Common myeloid progenitor, CD34-positive (primary cell): Measurements from ENCODE around the gene ZCWPW1.

ENCODE experiments used
- CTCF ChIA-PET: fragments of 350-600 bp; sonication (Branson Sonifier 250); formaldehyde crosslinking; loops from one replicate; lab custom pipeline; 2021; ENCODE audit warnings: antibody characterized with exemption; lab: Charles Lee
- POLR2A ChIA-PET: fragments of 350-600 bp; sonication (Branson Sonifier 250); formaldehyde crosslinking; loops from one replicate; lab custom pipeline; 2021; ENCODE audit warnings: antibody characterized with exemption; lab: Charles Lee
- DNase-seq, 3 donors: peaks; one replicate each; pipeline versions ENCODE4 v3.0.0 to v3.0.0-alpha.2; 2013
- H3K27ac ChIP-seq, 2 experiments: 1 replicate in 1 of 2; 2 replicates in 1 of 2; pipeline ENCODE4 v1.7.0; 2013; ENCODE audit warnings: inconsistent platforms in 2 of 2, low read length in 2 of 2, mild to moderate bottlenecking in 2 of 2, low read depth in 1 of 2, moderate library complexity in 1 of 2; ENCODE audit not compliant: severe bottlenecking in 2 of 2, insufficient read depth in 1 of 2, poor library complexity in 1 of 2
- H3K27me3 ChIP-seq, 5 experiments: replicated peaks in 2 of 5; 1 replicate in 3 of 5; 2 replicates in 2 of 5; pipeline versions ENCODE4 v1.6.1 to v1.7.0; 2013; ENCODE audit warnings: low read length in 4 of 5, mild to moderate bottlenecking in 2 of 5, moderate library complexity in 2 of 5, inconsistent platforms in 1 of 5; ENCODE audit not compliant: insufficient read depth in 5 of 5, control insufficient read depth in 4 of 5
- H3K36me3 ChIP-seq, 4 experiments: 1 replicate in 2 of 4; 2 replicates in 2 of 4; pipeline versions ENCODE4 v1.6.1 to v1.7.0; 2013; ENCODE audit warnings: low read length in 3 of 4, control low read depth in 1 of 4, mild to moderate bottlenecking in 1 of 4; ENCODE audit not compliant: control insufficient read depth in 4 of 4, insufficient read depth in 4 of 4
- H3K4me1 ChIP-seq, 4 experiments: 1 replicate in 3 of 4; 2 replicates in 1 of 4; pipeline versions ENCODE4 v1.6.1 to v1.7.1; 2013; ENCODE audit warnings: low read length in 3 of 4, mild to moderate bottlenecking in 3 of 4, control low read depth in 1 of 4, inconsistent platforms in 1 of 4, moderate library complexity in 1 of 4; ENCODE audit not compliant: control insufficient read depth in 4 of 4, insufficient read depth in 4 of 4; ENCODE audit errors: control extremely low read depth in 1 of 4
- H3K4me3 ChIP-seq, 7 experiments: 1 replicate in 4 of 7; 2 replicates in 3 of 7; pipeline versions ENCODE4 v1.5.1 to v1.7.0; 2013; ENCODE audit warnings: mild to moderate bottlenecking in 7 of 7, low read length in 6 of 7, moderate library complexity in 6 of 7, inconsistent platforms in 2 of 7, low read depth in 2 of 7, control low read depth in 1 of 7; ENCODE audit not compliant: insufficient read depth in 4 of 7, control insufficient read depth in 1 of 7; ENCODE audit errors: extremely low read depth in 1 of 7
- H3K9me3 ChIP-seq, 5 experiments: 1 replicate in 4 of 5; 2 replicates in 1 of 5; pipeline versions ENCODE4 v1.6.1 to v1.7.1; 2013; ENCODE audit warnings: low read length in 4 of 5, mild to moderate bottlenecking in 2 of 5, inconsistent platforms in 1 of 5, low read depth in 1 of 5, moderate library complexity in 1 of 5; ENCODE audit not compliant: control insufficient read depth in 4 of 5, insufficient read depth in 2 of 5; ENCODE audit errors: control extremely low read depth in 1 of 5
- WGBS: methylation state at CpG from one replicate; pipeline ENCODE4 v1.1.5; 2013; ENCODE audit not compliant: insufficient coverage; 5-methylcytosine and 5-hydroxymethylcytosine counted together

The ZCWPW1 gene

GRCh38 chr7:100438172-100438571, 9.7 kb upstream of the ZCWPW1 start:
- peaks cover 3 to 21% (median 17%) of the 10 kb centered on the region in 4 experiments for H3K36me3 ChIP-seq
- CTCF ChIA-PET: interaction anchor here (1.1 to 20.5 kb wide), 4 partner anchors 9 to 127 kb away, joined by 3 to 160 read pairs (median 6); no protein-coding TSS in a partner anchor
- no peak overlapping the region for H3K4me3 ChIP-seq
- no peak overlapping the region for H3K27ac ChIP-seq
- DNase-seq: no peak
- WGBS: 22% methylated on average over 1 of the region's 2 CpGs
- no peaks in the 10 kb centered on the region for H3K27me3 ChIP-seq
- POLR2A ChIA-PET: no interaction called here
- no peaks in the 10 kb centered on the region for H3K9me3 ChIP-seq
- H3K4me1 ChIP-seq: peaks cover 6 to 30% (median 20%) of the 10 kb centered on the region in 4 experiments

DNA sequence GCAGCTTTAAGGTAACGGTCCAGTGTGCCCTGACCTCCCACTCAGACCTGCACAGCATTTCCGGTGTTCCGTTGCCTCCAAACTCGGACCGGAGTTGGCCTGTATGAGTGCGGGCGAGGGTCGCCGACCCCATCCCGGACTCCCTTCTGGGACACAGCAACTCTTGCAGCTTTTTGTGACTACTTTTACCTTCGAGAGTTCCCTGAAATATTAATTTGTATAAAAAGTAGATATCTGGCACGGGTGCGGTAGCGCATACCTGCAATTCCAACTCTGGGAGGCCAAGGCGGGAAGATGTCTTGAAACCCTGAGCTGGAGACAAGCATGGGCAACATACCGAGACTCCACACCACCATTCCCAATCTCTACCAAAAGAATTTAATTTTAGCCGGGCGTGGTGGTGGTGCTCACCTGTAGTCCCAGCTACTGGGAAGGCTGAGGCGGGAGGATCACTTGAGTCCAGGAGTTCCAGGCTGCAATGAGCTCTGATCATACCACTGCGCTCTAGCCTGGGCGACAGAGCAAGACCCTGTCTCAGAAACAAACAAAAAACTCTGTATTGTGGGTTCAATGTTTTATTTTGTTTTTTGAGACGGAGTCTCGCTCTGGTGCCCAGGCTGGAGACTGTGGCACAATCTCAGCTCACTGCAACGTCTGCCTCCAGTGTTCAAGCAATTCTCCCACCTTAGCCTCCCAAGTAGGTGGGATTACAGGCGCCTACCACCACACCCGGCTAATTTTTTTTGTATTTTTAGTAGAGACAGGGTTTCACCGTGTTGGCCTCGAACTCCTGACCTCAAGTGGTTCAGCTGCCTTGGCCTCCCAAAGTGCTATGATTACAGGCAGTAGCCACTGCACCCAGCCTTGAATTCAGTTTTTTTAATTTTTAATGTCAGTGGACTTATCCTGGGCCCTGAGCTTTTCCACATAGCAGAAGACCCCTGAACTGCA, 8.9 kb upstream of the ZCWPW1 start:
- 96% methylated on average over 20 of the region's 28 CpGs for WGBS
- no peak for DNase-seq
- ChIA-PET POLR2A (interaction anchor here (0.6 to 1.0 kb wide), 4 partner anchors 8 to 28 kb away, joined by 3 to 5 read pairs (median 3); no protein-coding TSS in a partner anchor), CTCF (interaction anchor here (1.0 to 20.5 kb wide), 5 partner anchors 10 to 128 kb away, joined by 3 to 160 read pairs (median 5); no protein-coding TSS in a partner anchor)
- Histone ChIP-seq H3K27ac (peak overlapping the region in 1 of 2 experiments; percentile 94), H3K36me3 (peaks cover 3 to 29% (median 24%) of the 10 kb centered on the region in 4 experiments), H3K9me3 (no peaks in the 10 kb centered on the region), H3K27me3 (no peaks in the 10 kb centered on the region), H3K4me1 (peaks cover 6 to 31% (median 25%) of the 10 kb centered on the region in 4 experiments), H3K4me3 (peak overlapping the region in 1 of 7 experiments; percentile 45)

- Histone ChIP-seq H3K4me1 (peaks cover 9 to 49% (median 42%) of the 10 kb centered on the region in 4 experiments), H3K36me3 (peaks cover 3 to 46% (median 29%) of the 10 kb centered on the region in 4 experiments), H3K27ac (peak overlapping the region; percentile 88 to 94), H3K4me3 (peak overlapping the region; percentile 81 to 96 (median 89)), H3K27me3 (no peaks in the 10 kb centered on the region), H3K9me3 (no peaks in the 10 kb centered on the region)
- 2% methylated on average over 64 of the region's 81 CpGs for WGBS
- DNase-seq: peak in 2 of 3 donors; percentile 43 to 47
- ChIA-PET CTCF (interaction anchor here (1.0 to 20.5 kb wide), 3 partner anchors 8 to 18 kb away, joined by 4 to 160 read pairs (median 8); no protein-coding TSS in a partner anchor), POLR2A (interaction anchor here (0.7 to 1.1 kb wide), 4 partner anchors 8 to 44 kb away, joined by 3 to 10 read pairs (median 3); partner anchors contain the start of gene TSC22D4)
Measured at GRCh38 chr7:100435401-100436304, 7.2 kb upstream of the ZCWPW1 start.

- POLR2A ChIA-PET: interaction anchor here (1.1 kb wide), 1 partner anchor 9 kb away, joined by 10 read pairs; no protein-coding TSS in a partner anchor
- CTCF ChIA-PET: interaction anchor here (2.4 to 20.5 kb wide), 2 partner anchors 10 to 19 kb away, joined by 8 to 160 read pairs; no protein-coding TSS in a partner anchor
- Histone ChIP-seq H3K4me1 (peaks cover 9 to 53% (median 45%) of the 10 kb centered on the region in 4 experiments), H3K9me3 (no peaks in the 10 kb centered on the region), H3K27ac (peak overlapping the region; percentile 88 to 94), H3K4me3 (peak overlapping the region in 6 of 7 experiments; percentile 81 to 93 (median 88)), H3K36me3 (peaks cover 3 to 46% (median 29%) of the 10 kb centered on the region in 4 experiments), H3K27me3 (no peaks in the 10 kb centered on the region)
- no peak for DNase-seq
- 93% methylated on average over 16 of the region's 22 CpGs for WGBS
Measured at GRCh38 chr7:100434297-100435144, 6.0 kb upstream of the ZCWPW1 start.

DNA sequence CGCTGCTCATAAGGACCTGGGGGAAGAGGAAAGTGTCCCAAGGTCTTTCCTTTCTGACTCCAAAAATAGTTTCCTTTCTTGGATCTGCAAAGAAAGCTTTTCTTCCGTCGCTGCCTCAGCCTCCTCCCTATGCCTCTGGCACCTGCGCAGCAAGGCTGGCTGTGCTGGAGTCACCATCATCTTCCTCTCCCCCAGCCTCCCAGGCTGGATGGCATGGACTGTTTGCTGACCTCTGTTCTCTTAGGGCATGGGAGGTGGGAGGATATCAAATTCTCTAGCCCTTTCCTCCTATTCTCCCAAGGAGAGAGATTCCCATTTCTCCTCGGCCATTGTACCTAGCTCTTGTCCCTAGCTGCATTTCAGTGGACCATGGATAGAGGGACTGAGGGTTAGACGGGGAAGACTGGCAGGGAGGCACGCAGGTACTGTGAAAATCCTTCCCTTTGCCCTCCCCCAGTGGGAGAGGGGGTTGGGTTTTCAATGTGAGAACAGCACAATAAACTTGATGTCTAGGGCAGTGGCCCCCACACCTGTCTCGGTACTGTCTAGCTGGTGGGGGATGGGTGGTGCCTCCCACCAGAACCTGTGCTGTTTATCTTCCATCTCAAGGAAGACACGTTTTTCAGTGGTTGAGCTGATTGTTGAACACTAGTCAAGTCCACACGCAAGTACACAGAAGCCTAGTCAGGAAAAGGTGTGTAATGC, 5.2 kb upstream of the ZCWPW1 start:
- Histone ChIP-seq H3K27me3 (no peaks in the 10 kb centered on the region), H3K36me3 (peaks cover 3 to 46% (median 29%) of the 10 kb centered on the region in 4 experiments), H3K27ac (peak overlapping the region in 1 of 2 experiments; percentile 55), H3K4me1 (peaks cover 9 to 53% (median 46%) of the 10 kb centered on the region in 4 experiments), H3K9me3 (no peaks in the 10 kb centered on the region), H3K4me3 (no peak overlapping the region)
- WGBS: 94% methylated on average over 6 of the region's 10 CpGs
- ChIA-PET CTCF (interaction anchor here (2.4 to 20.5 kb wide), 2 partner anchors 10 to 20 kb away, joined by 8 to 160 read pairs; no protein-coding TSS in a partner anchor), POLR2A (no interaction called here)
- no peak for DNase-seq
